Esophagus squamous epithelium (tissue), 5 donors: ENCODE results near the gene RIMBP2. TPM values are rescaled to one million over a fixed set of nuclear protein-coding genes. Genes with fewer than 3 reads are reported as not detected.

Experiments used
- DNase-seq: peaks from one replicate; lab custom pipeline; 2025; lab: John Stamatoyannopoulos, UW
- H3K27ac ChIP-seq, 4 donors: fragments of 200-600 bp; sonication (generic); one replicate each; pipeline ENCODE4 v1.5.1; 2016 to 2019; ENCODE audit warnings: mild to moderate bottlenecking in 1 of 4
- H3K27me3 ChIP-seq, 4 donors: fragments of 200-600 bp; sonication (generic); 1 replicate in 3 of 4; 2 replicates in 1 of 4; pipeline versions ENCODE4 v1.5.1 to v1.6.0; 2017 to 2021; ENCODE audit warnings: antibody characterized with exemption in 1 of 4
- H3K36me3 ChIP-seq, 3 donors: fragments of 200-600 bp; sonication (generic); one replicate each; pipeline ENCODE4 v1.5.1; 2016 to 2019
- H3K4me1 ChIP-seq, 3 donors: fragments of 200-600 bp; sonication (generic); one replicate each; pipeline ENCODE4 v1.5.1; 2017 to 2019
- H3K4me3 ChIP-seq, 4 donors: fragments of 200-600 bp; sonication (generic); 1 replicate in 3 of 4; 2 replicates in 1 of 4; pipeline ENCODE4 v1.5.1; 2016 to 2019; ENCODE audit warnings: mild to moderate bottlenecking in 2 of 4, moderate library complexity in 1 of 4
- H3K9me3 ChIP-seq, 3 donors: fragments of 200-600 bp; sonication (generic); one replicate each; pipeline ENCODE4 v1.5.1; 2016 to 2019
- POLR2A ChIP-seq, 4 donors: fragments of 450-650 bp; IDR thresholded peaks; one replicate each; pipeline ENCODE4 v1.6.1; 2017; ENCODE audit warnings: antibody characterized with exemption in 4 of 4, mild to moderate bottlenecking in 4 of 4, moderate library complexity in 3 of 4
- WGBS, 2 donors: methylation state at CpG; one replicate each; pipeline ENCODE4 v1.1.5; 2018; 5-methylcytosine and 5-hydroxymethylcytosine counted together
- intact Hi-C: fragments of 100-400 bp; cut with DNase I; formaldehyde crosslinking; loops from one replicate; pipeline ENCODE4 v1.15.0; 2022
- total RNA-seq, 4 donors: library from RNA; depleted of rRNA; stranded (reverse); fragments of >200 nt; gene quantifications; one replicate each; pipeline ENCODE4 v1.1.0, GENCODE V29; 2016
- TF ChIP-seq, protein P1 (sequence below), 6 experiments: fragments of 450-650 bp in 4 of 6; fragments of 200-600 bp in 2 of 6; sonication (generic) in 2 of 6; IDR thresholded peaks; one replicate each; pipeline ENCODE4 v1.5.1; 2016 to 2019; ENCODE audit warnings: antibody characterized with exemption in 6 of 6, mild to moderate bottlenecking in 4 of 6, moderate library complexity in 4 of 6
- donor health status: DM: yes; HTN: yes; CAD: no.

RIMBP2 gene
- total RNA-seq, 4 donors from 2014 or later: 0.08 to 0.76 (median 0.46) TPM

DNA sequence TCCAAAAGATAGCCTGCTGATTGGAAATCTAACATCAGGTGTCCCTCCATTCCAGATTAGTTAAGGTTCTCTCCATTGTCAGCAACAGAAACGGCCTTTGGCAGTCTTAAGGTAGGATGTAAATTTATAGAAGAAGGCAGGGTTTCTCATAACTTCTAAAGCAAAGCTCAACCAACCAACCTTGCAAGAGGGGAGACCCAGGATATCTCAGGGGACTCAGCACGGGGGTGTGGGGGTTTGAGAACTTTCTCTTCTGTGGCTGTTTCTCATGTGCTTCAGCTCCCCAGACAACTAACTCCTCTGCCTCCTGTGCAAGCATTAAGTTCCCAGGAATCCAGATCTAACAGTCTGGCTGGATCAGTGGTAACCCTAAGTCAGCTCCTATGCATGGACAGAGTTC, 148.1 kb downstream of the RIMBP2 start:
- no peak overlapping the region for H3K4me3 ChIP-seq
- H3K9me3 ChIP-seq: peaks cover 0 to 23% (median 0%) of the 10 kb centered on the region in 3 donors
- no peaks in the 10 kb centered on the region for H3K36me3 ChIP-seq
- H3K27me3 ChIP-seq: no peaks in the 10 kb centered on the region
- no peak for TF ChIP-seq POLR2A (IDR thresholded peaks at IDR 0.05)
- TF ChIP-seq, protein P1, sequence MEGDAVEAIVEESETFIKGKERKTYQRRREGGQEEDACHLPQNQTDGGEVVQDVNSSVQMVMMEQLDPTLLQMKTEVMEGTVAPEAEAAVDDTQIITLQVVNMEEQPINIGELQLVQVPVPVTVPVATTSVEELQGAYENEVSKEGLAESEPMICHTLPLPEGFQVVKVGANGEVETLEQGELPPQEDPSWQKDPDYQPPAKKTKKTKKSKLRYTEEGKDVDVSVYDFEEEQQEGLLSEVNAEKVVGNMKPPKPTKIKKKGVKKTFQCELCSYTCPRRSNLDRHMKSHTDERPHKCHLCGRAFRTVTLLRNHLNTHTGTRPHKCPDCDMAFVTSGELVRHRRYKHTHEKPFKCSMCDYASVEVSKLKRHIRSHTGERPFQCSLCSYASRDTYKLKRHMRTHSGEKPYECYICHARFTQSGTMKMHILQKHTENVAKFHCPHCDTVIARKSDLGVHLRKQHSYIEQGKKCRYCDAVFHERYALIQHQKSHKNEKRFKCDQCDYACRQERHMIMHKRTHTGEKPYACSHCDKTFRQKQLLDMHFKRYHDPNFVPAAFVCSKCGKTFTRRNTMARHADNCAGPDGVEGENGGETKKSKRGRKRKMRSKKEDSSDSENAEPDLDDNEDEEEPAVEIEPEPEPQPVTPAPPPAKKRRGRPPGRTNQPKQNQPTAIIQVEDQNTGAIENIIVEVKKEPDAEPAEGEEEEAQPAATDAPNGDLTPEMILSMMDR (IDR thresholded peaks at IDR 0.05): no peak
- 51 to 62% methylated on average over 2 of the region's 2 CpGs for WGBS, 2 donors
- H3K27ac ChIP-seq: no peak overlapping the region
- intact Hi-C loops: no loop called here
- H3K4me1 ChIP-seq: no peaks in the 10 kb centered on the region
- no peak for DNase-seq

DNA sequence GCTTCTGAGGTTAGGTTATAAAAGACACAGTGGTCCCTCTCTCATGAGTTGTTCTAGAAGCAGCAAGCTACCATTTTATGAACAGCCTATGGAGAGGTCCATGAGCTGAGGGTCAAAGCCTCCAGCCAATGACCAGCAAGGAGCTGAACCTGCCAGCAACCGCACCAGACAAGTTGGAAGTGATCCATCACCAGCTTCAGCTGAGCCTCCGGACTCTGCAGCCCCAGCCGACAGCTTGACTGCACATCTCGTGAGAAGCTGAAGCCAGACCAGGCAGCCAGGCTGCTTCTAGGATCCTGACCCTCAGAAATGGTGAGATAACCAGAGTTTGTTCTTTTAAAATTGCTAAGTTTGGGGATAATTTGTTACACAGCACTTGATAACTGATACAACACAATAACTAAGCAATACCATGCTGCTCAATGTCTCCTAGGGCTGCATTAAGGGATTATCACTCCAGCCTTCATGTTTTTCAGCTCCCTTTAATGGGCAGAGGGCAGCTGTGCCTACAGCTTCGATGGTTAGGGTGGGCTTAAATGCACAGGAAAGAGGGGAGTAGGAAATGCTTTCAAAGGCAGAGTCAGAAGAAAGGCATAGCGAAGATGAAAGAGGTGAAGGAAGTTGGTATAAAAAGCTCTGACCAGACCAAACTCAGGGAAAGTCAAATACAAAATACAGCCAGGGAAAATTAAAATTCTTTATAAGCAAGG, 149.5 kb downstream of the RIMBP2 start:
- no peak for TF ChIP-seq POLR2A (IDR thresholded peaks at IDR 0.05)
- TF ChIP-seq, protein P1 (IDR thresholded peaks at IDR 0.05): no peak
- Histone ChIP-seq H3K27ac (no peak overlapping the region), H3K27me3 (no peaks in the 10 kb centered on the region), H3K9me3 (peaks cover 0 to 23% (median 0%) of the 10 kb centered on the region in 3 donors), H3K4me3 (no peak overlapping the region), H3K4me1 (no peaks in the 10 kb centered on the region), H3K36me3 (no peaks in the 10 kb centered on the region)
- intact Hi-C loops: no loop called here
- DNase-seq: no peak
- 54 to 59% methylated on average over 2 to 6 of the region's 6 CpGs for WGBS, 2 donors

DNA sequence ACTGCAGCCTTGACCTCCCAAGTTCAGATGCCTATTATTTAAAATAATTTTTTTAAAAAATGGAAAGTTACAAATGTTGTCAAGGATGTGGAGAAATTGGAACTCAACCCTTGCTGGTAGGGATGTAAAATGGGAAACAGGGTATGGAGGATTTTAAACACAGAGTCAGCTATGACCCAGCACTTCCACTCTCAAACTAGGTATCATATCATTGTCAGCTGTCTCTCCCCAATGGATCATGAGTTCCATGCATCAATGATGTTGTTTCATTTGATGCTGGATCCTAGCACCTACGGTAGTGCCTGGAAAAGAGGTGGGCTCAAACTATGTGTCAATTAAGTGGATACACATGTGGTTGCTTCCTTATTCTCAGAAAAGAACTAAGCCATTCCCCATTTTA, 150.9 kb downstream of the RIMBP2 start:
- no peak for DNase-seq
- no peak overlapping the region for H3K4me3 ChIP-seq
- no peaks in the 10 kb centered on the region for H3K36me3 ChIP-seq
- H3K9me3 ChIP-seq: peaks cover 0 to 23% (median 0%) of the 10 kb centered on the region in 3 donors
- no peaks in the 10 kb centered on the region for H3K27me3 ChIP-seq
- intact Hi-C loops: no loop called here
- H3K27ac ChIP-seq: no peak overlapping the region
- TF ChIP-seq, protein P1 (IDR thresholded peaks at IDR 0.05): no peak
- TF ChIP-seq POLR2A (IDR thresholded peaks at IDR 0.05): no peak
- H3K4me1 ChIP-seq: no peaks in the 10 kb centered on the region
- WGBS, 2 donors: 82 to 100% methylated on average over 1 of the region's 1 CpG

DNA sequence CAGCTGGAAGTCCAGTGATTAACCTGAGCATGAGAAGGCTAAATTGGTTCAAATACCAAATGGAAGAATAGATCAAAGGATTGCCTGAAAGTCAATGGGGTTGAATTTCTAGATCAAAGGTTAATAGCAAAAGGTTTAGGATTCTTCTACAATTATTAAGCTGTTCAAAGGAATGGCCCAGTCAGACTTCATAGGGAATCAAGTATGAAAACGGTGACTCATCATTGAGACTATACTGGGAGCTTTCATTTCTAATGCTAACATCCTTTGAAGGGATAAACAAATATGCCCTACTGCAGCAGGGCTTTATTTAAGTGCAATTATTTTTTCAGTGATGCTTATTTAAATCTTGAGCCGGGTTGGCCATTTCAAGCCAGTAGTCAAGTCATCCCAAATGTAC, 152.8 kb downstream of the RIMBP2 start:
- no peaks in the 10 kb centered on the region for H3K36me3 ChIP-seq
- no peak overlapping the region for H3K27ac ChIP-seq
- intact Hi-C loops: no loop called here
- H3K4me1 ChIP-seq: no peaks in the 10 kb centered on the region
- WGBS, 2 donors: 32 to 33% methylated on average over 2 of the region's 2 CpGs
- TF ChIP-seq, protein P1 (IDR thresholded peaks at IDR 0.05): no peak
- no peak for TF ChIP-seq POLR2A (IDR thresholded peaks at IDR 0.05)
- DNase-seq: no peak
- no peaks in the 10 kb centered on the region for H3K27me3 ChIP-seq
- peaks cover 0 to 23% (median 0%) of the 10 kb centered on the region in 3 donors for H3K9me3 ChIP-seq
- H3K4me3 ChIP-seq: no peak overlapping the region

DNA sequence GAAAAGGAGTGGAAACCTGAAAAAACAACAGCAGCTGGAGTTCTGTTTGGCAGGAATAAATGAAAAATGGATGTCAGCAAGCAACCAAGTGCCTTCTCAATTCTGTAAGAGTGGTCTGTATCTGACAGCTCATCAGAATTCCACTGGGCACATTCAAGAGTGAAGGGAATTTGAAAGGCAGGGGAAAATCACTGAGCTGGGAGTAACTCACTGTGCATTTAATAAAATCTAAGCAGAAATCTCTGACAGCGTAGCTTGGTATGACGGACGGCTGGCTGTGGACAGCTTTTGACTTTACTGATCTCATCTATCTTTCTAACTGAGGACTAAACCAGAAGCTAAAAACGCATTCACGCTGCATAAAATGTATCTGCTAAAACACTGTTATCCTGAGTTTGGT, 153.4 kb downstream of the RIMBP2 start:
- 68 to 75% methylated on average over 5 of the region's 5 CpGs for WGBS, 2 donors

More for the DNA sequence above, 153.4 kb downstream of the RIMBP2 start:
- intact Hi-C loops: no loop called here
- no peak for TF ChIP-seq POLR2A (IDR thresholded peaks at IDR 0.05)
- TF ChIP-seq, protein P1 (IDR thresholded peaks at IDR 0.05): no peak
- Histone ChIP-seq H3K27ac (no peak overlapping the region), H3K36me3 (no peaks in the 10 kb centered on the region), H3K27me3 (no peaks in the 10 kb centered on the region), H3K4me3 (no peak overlapping the region), H3K4me1 (no peaks in the 10 kb centered on the region), H3K9me3 (peaks cover 0 to 23% (median 0%) of the 10 kb centered on the region in 3 donors)
- no peak for DNase-seq
